Common myeloid progenitor, CD34-positive (primary cell): ENCODE measurements around the gene CERS3.

Experiments
- CTCF ChIA-PET: fragments of 350-600 bp; sonication (Branson Sonifier 250); formaldehyde crosslinking; loops from one replicate; lab custom pipeline; 2021; ENCODE audit warnings: antibody characterized with exemption; lab: Charles Lee
- POLR2A ChIA-PET: fragments of 350-600 bp; sonication (Branson Sonifier 250); formaldehyde crosslinking; loops from one replicate; lab custom pipeline; 2021; ENCODE audit warnings: antibody characterized with exemption; lab: Charles Lee
- DNase-seq, 3 donors: peaks; one replicate each; pipeline versions ENCODE4 v3.0.0 to v3.0.0-alpha.2; 2013
- H3K27ac ChIP-seq, 2 experiments: 1 replicate in 1 of 2; 2 replicates in 1 of 2; pipeline ENCODE4 v1.7.0; 2013; ENCODE audit warnings: inconsistent platforms in 2 of 2, low read length in 2 of 2, mild to moderate bottlenecking in 2 of 2, low read depth in 1 of 2, moderate library complexity in 1 of 2; ENCODE audit not compliant: severe bottlenecking in 2 of 2, insufficient read depth in 1 of 2, poor library complexity in 1 of 2
- H3K27me3 ChIP-seq, 5 experiments: replicated peaks in 2 of 5; 1 replicate in 3 of 5; 2 replicates in 2 of 5; pipeline versions ENCODE4 v1.6.1 to v1.7.0; 2013; ENCODE audit warnings: low read length in 4 of 5, mild to moderate bottlenecking in 2 of 5, moderate library complexity in 2 of 5, inconsistent platforms in 1 of 5; ENCODE audit not compliant: insufficient read depth in 5 of 5, control insufficient read depth in 4 of 5
- H3K36me3 ChIP-seq, 4 experiments: 1 replicate in 2 of 4; 2 replicates in 2 of 4; pipeline versions ENCODE4 v1.6.1 to v1.7.0; 2013; ENCODE audit warnings: low read length in 3 of 4, control low read depth in 1 of 4, mild to moderate bottlenecking in 1 of 4; ENCODE audit not compliant: control insufficient read depth in 4 of 4, insufficient read depth in 4 of 4
- H3K4me1 ChIP-seq, 4 experiments: 1 replicate in 3 of 4; 2 replicates in 1 of 4; pipeline versions ENCODE4 v1.6.1 to v1.7.1; 2013; ENCODE audit warnings: low read length in 3 of 4, mild to moderate bottlenecking in 3 of 4, control low read depth in 1 of 4, inconsistent platforms in 1 of 4, moderate library complexity in 1 of 4; ENCODE audit not compliant: control insufficient read depth in 4 of 4, insufficient read depth in 4 of 4; ENCODE audit errors: control extremely low read depth in 1 of 4
- H3K4me3 ChIP-seq, 7 experiments: 1 replicate in 4 of 7; 2 replicates in 3 of 7; pipeline versions ENCODE4 v1.5.1 to v1.7.0; 2013; ENCODE audit warnings: mild to moderate bottlenecking in 7 of 7, low read length in 6 of 7, moderate library complexity in 6 of 7, inconsistent platforms in 2 of 7, low read depth in 2 of 7, control low read depth in 1 of 7; ENCODE audit not compliant: insufficient read depth in 4 of 7, control insufficient read depth in 1 of 7; ENCODE audit errors: extremely low read depth in 1 of 7
- H3K9me3 ChIP-seq, 5 experiments: 1 replicate in 4 of 5; 2 replicates in 1 of 5; pipeline versions ENCODE4 v1.6.1 to v1.7.1; 2013; ENCODE audit warnings: low read length in 4 of 5, mild to moderate bottlenecking in 2 of 5, inconsistent platforms in 1 of 5, low read depth in 1 of 5, moderate library complexity in 1 of 5; ENCODE audit not compliant: control insufficient read depth in 4 of 5, insufficient read depth in 2 of 5; ENCODE audit errors: control extremely low read depth in 1 of 5
- WGBS: methylation state at CpG from one replicate; pipeline ENCODE4 v1.1.5; 2013; ENCODE audit not compliant: insufficient coverage; 5-methylcytosine and 5-hydroxymethylcytosine counted together

Gene CERS3

DNA sequence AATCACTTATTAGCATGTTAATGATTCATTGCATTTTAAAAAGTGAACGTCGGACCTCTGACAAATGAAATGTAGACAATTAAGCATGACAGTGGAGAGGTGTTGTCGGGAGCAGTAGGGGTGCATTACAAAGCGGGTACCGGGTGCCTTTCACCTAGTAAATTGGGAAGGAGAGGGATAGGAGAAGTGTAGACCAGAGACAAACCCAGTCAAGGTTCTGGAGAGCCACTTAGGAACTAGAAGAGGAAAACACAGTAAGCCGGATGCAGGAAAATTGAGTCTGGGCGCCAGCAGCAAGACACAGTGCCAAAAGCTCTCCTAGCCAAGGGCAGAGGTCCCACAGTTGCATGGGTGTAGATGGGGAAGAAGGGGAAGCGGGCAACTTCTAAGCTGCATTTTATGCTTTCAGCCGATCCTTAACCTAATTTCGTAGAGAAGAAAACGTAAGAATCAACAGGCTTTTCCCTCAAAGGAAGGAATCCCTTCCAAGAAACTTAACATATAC, 3.1 kb upstream of the CERS3 start:
- Histone ChIP-seq H3K9me3 (peaks cover 0 to 3% (median 0%) of the 10 kb centered on the region in 5 experiments), H3K4me1 (peaks cover 0 to 2% (median 0%) of the 10 kb centered on the region in 4 experiments), H3K4me3 (no peak overlapping the region), H3K27me3 (peaks cover 2 to 42% (median 11%) of the 10 kb centered on the region in 5 experiments), H3K36me3 (no peaks in the 10 kb centered on the region), H3K27ac (no peak overlapping the region)
- DNase-seq, result no peak
- POLR2A ChIA-PET, result interaction anchor here (0.6 kb wide), 1 partner anchor 441 kb away, joined by 3 read pairs; no protein-coding TSS in a partner anchor
- CTCF ChIA-PET, result no interaction called here
- 91% methylated on average over 8 of the region's 11 CpGs for WGBS

DNA sequence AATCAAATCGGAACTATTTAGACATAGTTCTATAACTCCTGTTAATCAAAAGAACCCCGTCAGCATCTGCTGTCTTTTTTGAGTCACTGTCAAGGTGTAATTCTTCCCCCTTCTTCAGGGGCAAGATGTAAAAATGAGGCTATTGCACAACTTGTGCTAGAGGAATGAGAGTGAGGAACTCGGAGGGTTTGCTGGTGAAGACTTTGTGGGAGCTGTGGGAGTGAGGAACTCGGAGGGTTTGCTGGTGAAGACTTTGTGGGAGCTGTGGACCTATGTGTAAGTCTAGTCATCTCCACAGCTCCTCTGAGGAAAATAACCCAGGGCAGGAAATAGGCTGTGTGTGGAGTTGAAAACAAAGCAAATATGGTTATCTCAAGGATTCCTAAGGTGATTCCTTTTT, 2.5 kb upstream of the CERS3 start:
- no peak overlapping the region for H3K4me3 ChIP-seq
- CTCF ChIA-PET, result no interaction called here
- peaks cover 0 to 3% (median 0%) of the 10 kb centered on the region in 5 experiments for H3K9me3 ChIP-seq
- no peak overlapping the region for H3K27ac ChIP-seq
- POLR2A ChIA-PET, result interaction anchor here (0.6 kb wide), 1 partner anchor 441 kb away, joined by 3 read pairs; no protein-coding TSS in a partner anchor
- no peak for DNase-seq
- no peaks in the 10 kb centered on the region for H3K36me3 ChIP-seq
- H3K4me1 ChIP-seq, result no peaks in the 10 kb centered on the region
- 100% methylated on average over 2 of the region's 4 CpGs for WGBS
- peaks cover 2 to 42% (median 11%) of the 10 kb centered on the region in 5 experiments for H3K27me3 ChIP-seq

DNA sequence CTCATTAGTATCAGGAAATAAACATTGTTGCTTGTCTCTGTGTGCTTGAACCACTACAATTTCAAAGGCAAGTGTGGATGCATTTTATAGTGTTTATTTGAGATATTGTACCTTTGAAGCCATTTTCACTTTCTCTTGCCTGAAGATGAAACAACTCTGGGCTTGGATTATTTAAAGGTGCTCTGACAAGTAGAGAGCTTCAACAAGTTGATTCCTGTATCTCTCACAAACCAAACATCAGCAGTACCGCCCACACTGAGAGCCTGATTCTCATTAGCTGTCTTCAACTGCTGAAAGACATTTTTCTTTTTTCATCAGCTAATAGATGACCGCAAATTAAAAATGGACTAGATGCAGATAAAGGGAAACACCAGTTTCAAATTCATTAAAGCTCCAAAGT, 806 bp upstream of the CERS3 start:
- peaks cover 0 to 3% (median 0%) of the 10 kb centered on the region in 5 experiments for H3K9me3 ChIP-seq
- ChIA-PET POLR2A (interaction anchor here (0.7 kb wide), 1 partner anchor 1330 kb away, joined by 3 read pairs; no protein-coding TSS in a partner anchor), CTCF (no interaction called here)
- DNase-seq, result no peak
- no peaks in the 10 kb centered on the region for H3K36me3 ChIP-seq
- no peaks in the 10 kb centered on the region for H3K4me1 ChIP-seq
- H3K4me3 ChIP-seq, result no peak overlapping the region
- H3K27me3 ChIP-seq, result peaks cover 2 to 50% (median 13%) of the 10 kb centered on the region in 5 experiments
- whole genome bisulfite sequencing, result 89% methylated on average over 1 of the region's 2 CpGs
- no peak overlapping the region for H3K27ac ChIP-seq

DNA sequence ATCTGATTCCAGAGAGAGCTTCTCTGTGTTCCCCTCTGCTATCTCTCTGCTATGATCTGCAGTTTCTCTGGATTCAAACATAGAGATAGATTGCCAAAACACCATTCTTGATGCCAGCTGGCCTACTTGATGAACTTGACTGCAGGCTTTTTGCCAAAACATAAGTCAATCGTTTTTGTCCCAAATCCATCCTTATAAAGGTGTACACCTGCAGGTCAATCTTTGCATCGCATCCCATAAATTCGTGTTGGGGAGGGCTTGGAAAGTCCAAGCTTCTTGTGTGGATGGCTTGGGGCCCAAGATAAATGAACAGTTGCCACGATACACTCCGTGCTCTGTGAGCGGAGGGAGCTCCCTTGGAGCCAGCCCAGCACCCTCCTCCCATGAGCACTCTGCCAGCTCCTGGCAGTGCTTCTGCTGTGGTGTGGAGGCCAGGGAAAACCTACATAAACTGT, 2.7 kb downstream of the CERS3 start:
- peaks cover 0 to 7% (median 6%) of the 10 kb centered on the region in 5 experiments for H3K9me3 ChIP-seq
- DNase-seq, result no peak
- H3K27ac ChIP-seq, result no peak overlapping the region
- peaks cover under 1 to 3% (median 3%) of the 10 kb centered on the region in 4 experiments for H3K4me1 ChIP-seq
- H3K36me3 ChIP-seq, result no peaks in the 10 kb centered on the region
- H3K4me3 ChIP-seq, result no peak overlapping the region
- POLR2A ChIA-PET, result no interaction called here
- peaks cover 2 to 35% (median 14%) of the 10 kb centered on the region in 5 experiments for H3K27me3 ChIP-seq
- WGBS, result 93% methylated on average over 3 of the region's 6 CpGs
- CTCF ChIA-PET, result no interaction called here

DNA sequence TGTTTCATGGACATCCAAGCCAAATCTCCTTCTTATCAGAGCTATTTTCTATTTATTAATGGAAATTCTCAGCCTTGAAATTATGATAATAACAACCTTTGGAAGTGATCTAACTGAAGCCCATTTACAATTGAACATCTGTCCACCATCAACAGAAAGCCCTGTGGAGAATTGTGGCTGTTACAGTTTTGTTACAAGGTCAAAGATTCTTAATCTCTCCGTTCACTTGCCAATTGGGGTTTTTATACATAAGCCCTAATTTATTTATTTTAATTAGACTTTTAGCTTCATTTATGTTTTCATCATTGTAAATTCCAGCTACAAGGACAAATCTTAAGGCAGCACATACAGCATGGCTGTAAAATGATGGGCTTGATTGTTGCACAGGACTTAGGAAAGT, 3.3 kb downstream of the CERS3 start:
- Histone ChIP-seq H3K27me3 (peaks cover 2 to 35% (median 14%) of the 10 kb centered on the region in 5 experiments), H3K36me3 (no peaks in the 10 kb centered on the region), H3K4me1 (peaks cover 6 to 9% (median 8%) of the 10 kb centered on the region in 4 experiments), H3K4me3 (no peak overlapping the region), H3K27ac (no peak overlapping the region), H3K9me3 (peaks cover 0 to 7% (median 4%) of the 10 kb centered on the region in 5 experiments)
- DNase-seq, result no peak
- ChIA-PET POLR2A (no interaction called here), CTCF (no interaction called here)
- WGBS, result no CpG with 5 or more reads among the region's 1 CpG

DNA sequence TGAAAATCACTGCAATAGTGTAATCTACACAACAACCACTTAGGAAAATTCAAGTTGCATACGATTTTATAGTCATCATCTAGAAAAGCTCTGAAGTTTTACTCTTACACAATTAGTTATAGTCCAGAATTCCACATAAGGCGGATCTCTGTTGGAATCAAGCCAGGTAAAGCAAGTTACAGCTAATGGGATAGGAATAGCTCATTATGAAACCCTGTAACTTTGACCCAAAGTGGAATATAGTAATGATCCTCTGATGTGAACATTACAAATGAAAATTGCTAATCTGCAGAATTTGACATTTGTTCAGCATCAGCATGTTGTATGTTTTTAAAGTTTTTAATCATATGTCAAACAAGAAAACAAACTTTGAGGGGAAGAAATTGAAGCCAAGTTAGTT, 4.4 kb downstream of the CERS3 start:
- Histone ChIP-seq H3K27me3 (peaks cover 0 to 35% (median 13%) of the 10 kb centered on the region in 5 experiments), H3K4me3 (no peak overlapping the region), H3K27ac (no peak overlapping the region), H3K36me3 (no peaks in the 10 kb centered on the region), H3K9me3 (peaks cover 0 to 7% (median 3%) of the 10 kb centered on the region in 5 experiments), H3K4me1 (peaks cover 13 to 17% (median 15%) of the 10 kb centered on the region in 4 experiments)
- no peak for DNase-seq
- POLR2A ChIA-PET, result no interaction called here
- 80% methylated on average over 1 of the region's 2 CpGs for WGBS
- CTCF ChIA-PET, result no interaction called here

DNA sequence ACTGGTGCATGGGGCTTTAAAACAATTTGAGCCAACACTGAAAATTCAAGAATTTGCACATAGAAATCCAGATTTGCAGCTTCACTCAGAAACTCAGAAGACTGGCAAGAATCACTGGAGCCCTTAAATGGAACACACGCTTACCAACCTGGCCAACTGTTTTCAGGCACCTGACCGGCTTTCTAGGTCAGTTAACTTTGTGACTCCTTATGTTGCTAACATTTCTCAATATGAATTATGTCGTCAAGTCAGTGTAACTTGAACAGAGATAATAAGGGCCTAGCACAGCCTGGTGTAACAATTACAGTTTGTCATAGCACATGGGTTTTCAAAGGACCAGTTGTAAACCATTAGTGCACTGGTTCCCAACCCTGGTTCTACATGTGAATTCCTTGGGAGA, 6.8 kb downstream of the CERS3 start:
- H3K27me3 ChIP-seq, result peaks cover 0 to 44% (median 12%) of the 10 kb centered on the region in 5 experiments
- no peaks in the 10 kb centered on the region for H3K36me3 ChIP-seq
- WGBS, result 94% methylated on average over 3 of the region's 3 CpGs
- POLR2A ChIA-PET, result no interaction called here
- H3K27ac ChIP-seq, result no peak overlapping the region
- peaks cover 13 to 17% (median 15%) of the 10 kb centered on the region in 4 experiments for H3K4me1 ChIP-seq
- DNase-seq, result no peak
- H3K4me3 ChIP-seq, result no peak overlapping the region
- H3K9me3 ChIP-seq, result peaks cover 0 to 7% (median 3%) of the 10 kb centered on the region in 5 experiments
- CTCF ChIA-PET, result no interaction called here
